Measurements from ENCODE around the gene MZF1.

- TF ChIP-seq ZNF266 (tag by site-specific recombination; IDR thresholded peaks at IDR 0.05; ENCODE audit: low read depth) (no peak), ZIC2 (tag by site-specific recombination; IDR thresholded peaks at IDR 0.05) (no peak), ZNF416 (tag by site-specific recombination; IDR thresholded peaks at IDR 0.05) (no peak), PRDM1 (tag by site-specific recombination; IDR thresholded peaks at IDR 0.05) (no peak), KLF1 (tag by site-specific recombination; IDR thresholded peaks at IDR 0.05) (no peak), ZNF324 (tag by site-specific recombination; IDR thresholded peaks at IDR 0.05) (no peak)
- TF ChIP-seq, protein P1, sequence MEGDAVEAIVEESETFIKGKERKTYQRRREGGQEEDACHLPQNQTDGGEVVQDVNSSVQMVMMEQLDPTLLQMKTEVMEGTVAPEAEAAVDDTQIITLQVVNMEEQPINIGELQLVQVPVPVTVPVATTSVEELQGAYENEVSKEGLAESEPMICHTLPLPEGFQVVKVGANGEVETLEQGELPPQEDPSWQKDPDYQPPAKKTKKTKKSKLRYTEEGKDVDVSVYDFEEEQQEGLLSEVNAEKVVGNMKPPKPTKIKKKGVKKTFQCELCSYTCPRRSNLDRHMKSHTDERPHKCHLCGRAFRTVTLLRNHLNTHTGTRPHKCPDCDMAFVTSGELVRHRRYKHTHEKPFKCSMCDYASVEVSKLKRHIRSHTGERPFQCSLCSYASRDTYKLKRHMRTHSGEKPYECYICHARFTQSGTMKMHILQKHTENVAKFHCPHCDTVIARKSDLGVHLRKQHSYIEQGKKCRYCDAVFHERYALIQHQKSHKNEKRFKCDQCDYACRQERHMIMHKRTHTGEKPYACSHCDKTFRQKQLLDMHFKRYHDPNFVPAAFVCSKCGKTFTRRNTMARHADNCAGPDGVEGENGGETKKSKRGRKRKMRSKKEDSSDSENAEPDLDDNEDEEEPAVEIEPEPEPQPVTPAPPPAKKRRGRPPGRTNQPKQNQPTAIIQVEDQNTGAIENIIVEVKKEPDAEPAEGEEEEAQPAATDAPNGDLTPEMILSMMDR (tag by site-specific recombination; IDR thresholded peaks at IDR 0.05), result no peak
- TF ChIP-seq, protein P2, sequence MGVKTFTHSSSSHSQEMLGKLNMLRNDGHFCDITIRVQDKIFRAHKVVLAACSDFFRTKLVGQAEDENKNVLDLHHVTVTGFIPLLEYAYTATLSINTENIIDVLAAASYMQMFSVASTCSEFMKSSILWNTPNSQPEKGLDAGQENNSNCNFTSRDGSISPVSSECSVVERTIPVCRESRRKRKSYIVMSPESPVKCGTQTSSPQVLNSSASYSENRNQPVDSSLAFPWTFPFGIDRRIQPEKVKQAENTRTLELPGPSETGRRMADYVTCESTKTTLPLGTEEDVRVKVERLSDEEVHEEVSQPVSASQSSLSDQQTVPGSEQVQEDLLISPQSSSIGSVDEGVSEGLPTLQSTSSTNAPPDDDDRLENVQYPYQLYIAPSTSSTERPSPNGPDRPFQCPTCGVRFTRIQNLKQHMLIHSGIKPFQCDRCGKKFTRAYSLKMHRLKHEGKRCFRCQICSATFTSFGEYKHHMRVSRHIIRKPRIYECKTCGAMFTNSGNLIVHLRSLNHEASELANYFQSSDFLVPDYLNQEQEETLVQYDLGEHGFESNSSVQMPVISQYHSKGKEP (tag by site-specific recombination; IDR thresholded peaks at IDR 0.05), result no peak
- TF ChIP-seq, protein P3, sequence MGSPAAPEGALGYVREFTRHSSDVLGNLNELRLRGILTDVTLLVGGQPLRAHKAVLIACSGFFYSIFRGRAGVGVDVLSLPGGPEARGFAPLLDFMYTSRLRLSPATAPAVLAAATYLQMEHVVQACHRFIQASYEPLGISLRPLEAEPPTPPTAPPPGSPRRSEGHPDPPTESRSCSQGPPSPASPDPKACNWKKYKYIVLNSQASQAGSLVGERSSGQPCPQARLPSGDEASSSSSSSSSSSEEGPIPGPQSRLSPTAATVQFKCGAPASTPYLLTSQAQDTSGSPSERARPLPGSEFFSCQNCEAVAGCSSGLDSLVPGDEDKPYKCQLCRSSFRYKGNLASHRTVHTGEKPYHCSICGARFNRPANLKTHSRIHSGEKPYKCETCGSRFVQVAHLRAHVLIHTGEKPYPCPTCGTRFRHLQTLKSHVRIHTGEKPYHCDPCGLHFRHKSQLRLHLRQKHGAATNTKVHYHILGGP (tag by site-specific recombination; IDR thresholded peaks at IDR 0.05), result no peak
- TF ChIP-seq, protein P4, sequence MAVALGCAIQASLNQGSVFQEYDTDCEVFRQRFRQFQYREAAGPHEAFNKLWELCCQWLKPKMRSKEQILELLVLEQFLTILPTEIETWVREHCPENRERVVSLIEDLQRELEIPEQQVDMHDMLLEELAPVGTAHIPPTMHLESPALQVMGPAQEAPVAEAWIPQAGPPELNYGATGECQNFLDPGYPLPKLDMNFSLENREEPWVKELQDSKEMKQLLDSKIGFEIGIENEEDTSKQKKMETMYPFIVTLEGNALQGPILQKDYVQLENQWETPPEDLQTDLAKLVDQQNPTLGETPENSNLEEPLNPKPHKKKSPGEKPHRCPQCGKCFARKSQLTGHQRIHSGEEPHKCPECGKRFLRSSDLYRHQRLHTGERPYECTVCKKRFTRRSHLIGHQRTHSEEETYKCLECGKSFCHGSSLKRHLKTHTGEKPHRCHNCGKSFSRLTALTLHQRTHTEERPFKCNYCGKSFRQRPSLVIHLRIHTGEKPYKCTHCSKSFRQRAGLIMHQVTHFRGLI (tag by site-specific recombination; IDR thresholded peaks at IDR 0.05), result no peak
- TF ChIP-seq, protein P5, sequence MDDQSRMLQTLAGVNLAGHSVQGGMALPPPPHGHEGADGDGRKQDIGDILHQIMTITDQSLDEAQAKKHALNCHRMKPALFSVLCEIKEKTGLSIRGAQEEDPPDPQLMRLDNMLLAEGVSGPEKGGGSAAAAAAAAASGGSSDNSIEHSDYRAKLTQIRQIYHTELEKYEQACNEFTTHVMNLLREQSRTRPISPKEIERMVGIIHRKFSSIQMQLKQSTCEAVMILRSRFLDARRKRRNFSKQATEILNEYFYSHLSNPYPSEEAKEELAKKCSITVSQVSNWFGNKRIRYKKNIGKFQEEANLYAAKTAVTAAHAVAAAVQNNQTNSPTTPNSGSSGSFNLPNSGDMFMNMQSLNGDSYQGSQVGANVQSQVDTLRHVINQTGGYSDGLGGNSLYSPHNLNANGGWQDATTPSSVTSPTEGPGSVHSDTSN (CRISPR knock-in tag; IDR thresholded peaks at IDR 0.05), result no peak
- TF ChIP-seq, protein P6, sequence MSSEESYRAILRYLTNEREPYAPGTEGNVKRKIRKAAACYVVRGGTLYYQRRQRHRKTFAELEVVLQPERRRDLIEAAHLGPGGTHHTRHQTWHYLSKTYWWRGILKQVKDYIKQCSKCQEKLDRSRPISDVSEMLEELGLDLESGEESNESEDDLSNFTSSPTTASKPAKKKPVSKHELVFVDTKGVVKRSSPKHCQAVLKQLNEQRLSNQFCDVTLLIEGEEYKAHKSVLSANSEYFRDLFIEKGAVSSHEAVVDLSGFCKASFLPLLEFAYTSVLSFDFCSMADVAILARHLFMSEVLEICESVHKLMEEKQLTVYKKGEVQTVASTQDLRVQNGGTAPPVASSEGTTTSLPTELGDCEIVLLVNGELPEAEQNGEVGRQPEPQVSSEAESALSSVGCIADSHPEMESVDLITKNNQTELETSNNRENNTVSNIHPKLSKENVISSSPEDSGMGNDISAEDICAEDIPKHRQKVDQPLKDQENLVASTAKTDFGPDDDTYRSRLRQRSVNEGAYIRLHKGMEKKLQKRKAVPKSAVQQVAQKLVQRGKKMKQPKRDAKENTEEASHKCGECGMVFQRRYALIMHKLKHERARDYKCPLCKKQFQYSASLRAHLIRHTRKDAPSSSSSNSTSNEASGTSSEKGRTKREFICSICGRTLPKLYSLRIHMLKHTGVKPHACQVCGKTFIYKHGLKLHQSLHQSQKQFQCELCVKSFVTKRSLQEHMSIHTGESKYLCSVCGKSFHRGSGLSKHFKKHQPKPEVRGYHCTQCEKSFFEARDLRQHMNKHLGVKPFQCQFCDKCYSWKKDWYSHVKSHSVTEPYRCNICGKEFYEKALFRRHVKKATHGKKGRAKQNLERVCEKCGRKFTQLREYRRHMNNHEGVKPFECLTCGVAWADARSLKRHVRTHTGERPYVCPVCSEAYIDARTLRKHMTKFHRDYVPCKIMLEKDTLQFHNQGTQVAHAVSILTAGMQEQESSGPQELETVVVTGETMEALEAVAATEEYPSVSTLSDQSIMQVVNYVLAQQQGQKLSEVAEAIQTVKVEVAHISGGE (tag by site-specific recombination; conservative IDR thresholded peaks at IDR 0.05; ENCODE audit: low read depth), result no peak
- TF ChIP-seq, protein P7, sequence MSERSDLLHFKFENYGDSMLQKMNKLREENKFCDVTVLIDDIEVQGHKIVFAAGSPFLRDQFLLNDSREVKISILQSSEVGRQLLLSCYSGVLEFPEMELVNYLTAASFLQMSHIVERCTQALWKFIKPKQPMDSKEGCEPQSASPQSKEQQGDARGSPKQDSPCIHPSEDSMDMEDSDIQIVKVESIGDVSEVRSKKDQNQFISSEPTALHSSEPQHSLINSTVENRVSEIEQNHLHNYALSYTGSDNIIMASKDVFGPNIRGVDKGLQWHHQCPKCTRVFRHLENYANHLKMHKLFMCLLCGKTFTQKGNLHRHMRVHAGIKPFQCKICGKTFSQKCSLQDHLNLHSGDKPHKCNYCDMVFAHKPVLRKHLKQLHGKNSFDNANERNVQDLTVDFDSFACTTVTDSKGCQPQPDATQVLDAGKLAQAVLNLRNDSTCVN (tag by site-specific recombination; optimal IDR thresholded peaks at IDR 0.05), result no peak
Measured at GRCh38 chr19:58531034-58531840, 41.9 kb downstream of the MZF1 start.
